Measurements from ENCODE around the gene RFXANK.
"Not testable (repeated sequence)": the region's sequence is repeated elsewhere in the genome, so short reads cannot be mapped to it uniquely, and the experiment has no call there.

The RFXANK gene

GRCh38 chr19:19147344-19147743, 44.7 kb upstream of the RFXANK start:
- TF ChIP-seq TSHZ2 (CRISPR knock-in tag; IDR thresholded peaks at IDR 0.05) (no peak), SNAI2 (CRISPR knock-in tag; IDR thresholded peaks at IDR 0.05) (no peak), ZFP3 (CRISPR knock-in tag; IDR thresholded peaks at IDR 0.05) (peak; percentile 99), CREB5 (CRISPR knock-in tag; IDR thresholded peaks at IDR 0.05; ENCODE audit: low read depth) (no peak), ZNF565 (CRISPR knock-in tag; conservative IDR thresholded peaks at IDR 0.05; ENCODE audit: low read depth) (no peak)

GRCh38 chr19:19148504-19148903, 43.6 kb upstream of the RFXANK start:
- ATAC-seq, result not testable (repeated sequence)

More at GRCh38 chr19:19147344-19147743, 44.7 kb upstream of the RFXANK start:
- ATAC-seq, result no peak

GRCh38 chr19:19149435-19149834, 42.6 kb upstream of the RFXANK start:
- TF ChIP-seq ZC3H10 (CRISPR knock-in tag; IDR thresholded peaks at IDR 0.05) (no peak), ZFP3 (CRISPR knock-in tag; IDR thresholded peaks at IDR 0.05) (peak; percentile 95)
- no peak for ATAC-seq

GRCh38 chr19:19151418-19151817, 40.6 kb upstream of the RFXANK start:
- ATAC-seq, result no peak
- TF ChIP-seq ZNF70 (CRISPR knock-in tag; IDR thresholded peaks at IDR 0.05) (no peak), ZFP30 (CRISPR knock-in tag; IDR thresholded peaks at IDR 0.05) (no peak), ESRRG (CRISPR knock-in tag; IDR thresholded peaks at IDR 0.05) (no peak), TSHZ2 (CRISPR knock-in tag; IDR thresholded peaks at IDR 0.05) (no peak), CREB5 (CRISPR knock-in tag; IDR thresholded peaks at IDR 0.05; ENCODE audit: low read depth) (no peak)

- ATAC-seq, result no peak
- TF ChIP-seq TOX (CRISPR knock-in tag; IDR thresholded peaks at IDR 0.05; ENCODE audit: borderline replicate concordance) (no peak), CSDC2 (CRISPR knock-in tag; IDR thresholded peaks at IDR 0.05) (no peak), TSHZ2 (CRISPR knock-in tag; IDR thresholded peaks at IDR 0.05) (no peak), ZNF8 (CRISPR knock-in tag; IDR thresholded peaks at IDR 0.05) (no peak), CSRNP3 (CRISPR knock-in tag; IDR thresholded peaks at IDR 0.05) (no peak), ARNTL (CRISPR knock-in tag; IDR thresholded peaks at IDR 0.05; ENCODE audit: borderline replicate concordance, low read depth) (no peak), ZFP3 (CRISPR knock-in tag; IDR thresholded peaks at IDR 0.05) (no peak), SNAI2 (CRISPR knock-in tag; IDR thresholded peaks at IDR 0.05) (no peak), TCF4 (CRISPR knock-in tag; IDR thresholded peaks at IDR 0.05; ENCODE audit: borderline replicate concordance) (no peak), GLIS3 (CRISPR knock-in tag; IDR thresholded peaks at IDR 0.05) (no peak), CREB5 (CRISPR knock-in tag; IDR thresholded peaks at IDR 0.05; ENCODE audit: low read depth) (no peak), RARB (CRISPR knock-in tag; IDR thresholded peaks at IDR 0.05) (no peak)
Observed at GRCh38 chr19:19152668-19153384, 39.2 kb upstream of the RFXANK start.

All from SK-N-SH treated with all-trans-retinoic acid at 6 μM for 48 hours (cell line).